Kidney epithelial cell (primary cell): Measurements from ENCODE around the gene TBXAS1. TPM values are rescaled to one million over a fixed set of nuclear protein-coding genes. Genes with fewer than 3 reads are reported as not detected.

Experiments
- DNase-seq: peaks from one replicate; pipeline ENCODE4 v3.0.0-alpha.2; 2010; ENCODE audit warnings: low read depth
- H3K27me3 ChIP-seq: 2 replicates; pipeline ENCODE4 v1.6.0; 2011; ENCODE audit warnings: low read length; ENCODE audit not compliant: control insufficient read depth, insufficient read depth
- H3K36me3 ChIP-seq: 2 replicates; pipeline ENCODE4 v1.5.1; 2011; ENCODE audit warnings: low read length; ENCODE audit not compliant: control insufficient read depth, insufficient read depth
- H3K4me3 ChIP-seq: 2 replicates; pipeline ENCODE4 v1.5.1; 2011; ENCODE audit warnings: low read depth, mild to moderate bottlenecking, control low read depth, low read length
- CTCF ChIP-seq: IDR thresholded peaks from 2 replicates; pipeline ENCODE4 v1.5.1; 2011; ENCODE audit warnings: mild to moderate bottlenecking, moderate library complexity, low read length, control low read depth, inconsistent platforms; ENCODE audit not compliant: insufficient read depth, poor library complexity, severe bottlenecking
- total RNA-seq: library from RNA; depleted of rRNA; stranded (reverse); fragments of >200 nt; gene quantifications from 2 replicates; pipeline ENCODE4 v1.2.3, GENCODE V29; 2015

TBXAS1 gene
- total RNA-seq, 1 donor from 2014 or later = 7.8 TPM

- H3K36me3 ChIP-seq = no peaks in the 10 kb centered on the region
Measured at GRCh38 chr7:139845443-139845805, 16.4 kb downstream of the TBXAS1 start.

DNA sequence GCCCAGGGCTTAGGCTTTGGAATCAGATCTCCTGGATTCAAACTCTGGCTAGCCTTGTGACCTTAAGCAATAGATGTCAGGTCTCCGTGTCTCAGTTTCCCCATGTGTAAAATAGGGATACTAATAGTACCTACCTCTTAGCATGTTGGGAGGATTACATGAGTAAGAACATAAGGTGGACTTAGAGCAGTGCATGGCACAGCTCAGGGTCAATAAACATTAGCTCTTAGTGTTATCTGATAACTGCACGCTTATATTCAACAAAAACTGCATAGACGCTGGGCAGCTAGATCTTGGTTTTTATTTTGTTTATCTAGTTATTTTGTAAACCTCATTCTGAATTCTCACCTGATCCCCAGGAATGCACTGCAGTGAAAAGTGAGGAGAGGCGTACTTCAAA lies 17.2 kb downstream of the TBXAS1 start:
- TF ChIP-seq CTCF = no peak
- Histone ChIP-seq H3K4me3 (no peak overlapping the region), H3K36me3 (no peaks in the 10 kb centered on the region), H3K27me3 (no peaks in the 10 kb centered on the region)
- DNase-seq = no peak

More at GRCh38 chr7:139845443-139845805, 16.4 kb downstream of the TBXAS1 start:
- no peak for TF ChIP-seq CTCF
- Histone ChIP-seq H3K27me3 (no peaks in the 10 kb centered on the region), H3K4me3 (no peak overlapping the region)
- DNase-seq = no peak

DNA sequence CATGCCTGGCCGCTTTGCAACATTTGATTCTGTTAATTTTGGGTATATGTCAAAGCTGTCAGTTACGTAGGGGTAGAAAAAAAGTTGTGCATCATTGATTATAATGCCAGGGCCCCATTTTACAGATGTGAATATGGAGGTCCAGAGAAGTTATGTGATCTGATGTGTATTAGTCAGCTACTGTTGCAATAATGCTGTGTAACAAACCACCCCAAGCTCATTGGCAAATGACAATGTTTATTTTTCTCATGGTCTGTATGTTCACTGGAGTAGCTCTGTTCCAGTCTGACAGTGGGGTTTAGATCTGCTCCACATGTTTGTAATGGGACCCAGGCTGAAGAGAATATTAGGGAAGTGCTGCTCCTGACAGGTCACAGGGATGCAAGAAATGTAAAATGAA lies 19.2 kb downstream of the TBXAS1 start:
- H3K27me3 ChIP-seq = no peaks in the 10 kb centered on the region
- DNase-seq = no peak
- TF ChIP-seq CTCF = no peak
- H3K4me3 ChIP-seq = no peak overlapping the region
- H3K36me3 ChIP-seq = no peaks in the 10 kb centered on the region

- no peak overlapping the region for H3K4me3 ChIP-seq
- H3K27me3 ChIP-seq = no peaks in the 10 kb centered on the region
- no peak for TF ChIP-seq CTCF
- H3K36me3 ChIP-seq = no peaks in the 10 kb centered on the region
- no peak for DNase-seq
Measured at GRCh38 chr7:139850906-139851305, 21.8 kb downstream of the TBXAS1 start.

DNA sequence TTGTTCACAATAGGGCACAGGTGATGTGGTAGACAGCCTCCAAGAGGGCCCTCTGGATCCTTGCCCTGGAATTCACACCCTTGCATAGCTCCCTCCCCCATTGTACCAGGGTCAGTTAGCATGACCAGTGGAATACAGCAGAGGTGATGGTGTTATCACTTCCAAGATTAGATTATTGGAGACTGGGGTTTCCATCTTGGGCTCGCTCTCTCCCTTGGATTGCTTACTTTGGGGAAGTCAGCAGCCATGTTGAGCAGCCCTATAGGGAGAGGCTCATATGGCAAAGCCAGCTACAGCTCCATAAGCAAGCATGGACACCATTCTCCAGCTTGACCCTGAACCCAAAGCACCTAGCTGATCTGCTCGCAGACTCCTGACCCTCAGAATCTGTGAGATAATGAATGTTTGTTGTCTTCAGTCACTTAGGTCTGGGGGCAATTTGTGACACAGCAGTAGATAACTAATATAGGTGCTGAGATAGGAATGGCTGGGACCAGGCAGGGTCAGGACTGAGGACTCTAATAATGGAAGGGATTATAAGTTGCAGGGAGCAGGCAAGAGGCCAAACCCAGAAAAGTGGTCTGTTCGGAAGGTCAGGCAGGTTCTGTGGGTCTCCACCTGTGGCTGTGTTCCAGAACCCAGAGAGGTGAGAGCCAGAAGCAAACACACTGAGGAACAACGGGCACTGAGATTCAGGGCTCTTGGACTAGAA lies 22.9 kb downstream of the TBXAS1 start:
- DNase-seq = no peak
- Histone ChIP-seq H3K36me3 (no peaks in the 10 kb centered on the region), H3K27me3 (no peaks in the 10 kb centered on the region), H3K4me3 (no peak overlapping the region)
- TF ChIP-seq CTCF = no peak

DNA sequence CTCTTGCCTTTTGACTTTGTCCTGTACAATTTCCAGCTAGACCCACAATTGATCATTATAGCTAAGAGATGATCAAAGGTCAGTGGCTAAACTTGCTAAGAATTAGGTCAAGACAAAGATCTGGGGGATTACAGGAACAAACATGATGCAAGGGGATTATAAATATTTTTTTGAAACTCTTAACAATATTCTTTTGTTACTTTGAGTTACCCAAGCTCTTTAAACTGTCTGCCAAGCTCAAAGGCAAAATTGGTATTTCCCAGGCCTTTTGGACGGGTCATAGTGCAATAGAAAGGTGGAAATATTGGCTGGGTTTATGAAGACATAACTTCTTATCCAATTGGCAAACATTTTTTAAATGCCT lies 23.4 kb downstream of the TBXAS1 start:
- DNase-seq = no peak

More for the DNA sequence above, 23.4 kb downstream of the TBXAS1 start:
- no peak for TF ChIP-seq CTCF
- H3K27me3 ChIP-seq = no peaks in the 10 kb centered on the region
- no peak overlapping the region for H3K4me3 ChIP-seq
- no peaks in the 10 kb centered on the region for H3K36me3 ChIP-seq
